ENCODE measurements around the gene SZRD1.

GRCh38 chr1:16371725-16372124 is 4.7 kb downstream of the SZRD1 start:
- TF ChIP-seq NR3C1 (IDR thresholded peaks at IDR 0.05) (no peak), SMC3 (IDR thresholded peaks at IDR 0.05) (no peak), EP300 (IDR thresholded peaks at IDR 0.05) (no peak), CTCF (IDR thresholded peaks at IDR 0.05) (no peak), BCL3 (IDR thresholded peaks at IDR 0.05) (no peak), FOSL2 (IDR thresholded peaks at IDR 0.05) (0 out of 2 replicates have a peak, but pooled peaks have one; percentile 39), FOSL2 (CRISPR knock-in tag; IDR thresholded peaks at IDR 0.05) (peak; percentile 67)
